ELR (cell line): ENCODE data around the gene PHF2.
"Not testable (repeated sequence)": the region's sequence is repeated elsewhere in the genome, so short reads cannot be mapped to it uniquely, and the experiment has no call there.

Experiments used
- DNase-seq: peaks from one replicate; pipeline ENCODE4 v3.0.0-alpha.2; 2015; ENCODE audit warnings: low read depth

Gene PHF2

DNA sequence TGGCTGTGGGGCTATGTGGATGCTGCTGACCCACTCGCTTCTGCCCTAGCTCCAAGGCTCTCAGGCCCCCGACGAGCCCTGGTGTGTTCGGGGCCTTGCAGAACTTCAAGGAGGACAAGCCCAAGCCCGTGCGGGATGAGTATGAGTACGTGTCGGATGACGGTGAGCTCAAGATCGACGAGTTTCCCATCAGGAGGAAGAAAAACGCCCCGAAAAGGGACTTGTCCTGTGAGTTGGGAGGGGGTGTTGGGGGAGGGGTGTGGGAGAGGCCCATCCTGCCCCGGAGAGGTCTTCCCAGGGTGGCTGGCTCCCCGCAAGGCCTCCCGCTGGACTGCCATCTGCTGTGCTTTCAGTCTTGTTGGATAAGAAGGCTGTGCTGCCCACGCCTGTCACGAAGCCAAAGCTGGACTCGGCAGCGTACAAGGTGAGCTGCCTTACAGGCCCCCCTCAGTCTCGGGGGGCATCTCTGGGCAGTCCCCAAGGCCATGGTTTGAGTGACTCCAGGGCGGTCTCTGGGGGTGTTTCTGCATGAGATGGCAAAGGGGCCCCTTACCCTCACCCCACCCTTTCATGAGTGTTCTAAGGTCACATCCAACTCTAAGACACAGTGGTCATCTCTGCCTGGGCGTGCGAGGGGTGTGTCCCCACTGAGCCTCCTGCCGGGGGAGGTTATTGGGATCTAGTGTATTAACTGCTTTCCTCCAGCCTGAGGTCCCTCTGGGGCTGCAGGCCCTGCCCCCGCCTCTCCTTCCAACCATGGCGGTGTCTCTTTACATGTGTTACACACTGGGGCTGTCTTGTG, 89.5 kb downstream of the PHF2 start:
- DNase-seq = no peak

DNA sequence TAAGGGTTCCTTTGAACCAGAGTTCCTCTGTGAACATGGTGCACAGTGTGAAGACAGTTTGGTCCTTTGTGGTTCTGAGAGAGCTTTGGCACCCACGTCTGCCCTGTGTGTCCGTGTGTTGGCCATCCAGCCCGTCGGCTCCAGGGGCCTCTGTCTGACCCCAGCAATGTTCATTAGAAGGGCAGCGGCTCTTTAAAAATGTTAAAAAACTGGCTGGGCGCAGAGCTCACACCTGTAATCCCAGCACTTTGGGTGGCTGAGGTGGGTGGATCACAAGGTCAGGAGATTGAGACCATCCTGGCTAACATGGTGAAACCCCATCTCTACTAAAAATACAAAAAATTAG, 90.0 kb downstream of the PHF2 start:
- not testable (repeated sequence) for DNase-seq

DNA sequence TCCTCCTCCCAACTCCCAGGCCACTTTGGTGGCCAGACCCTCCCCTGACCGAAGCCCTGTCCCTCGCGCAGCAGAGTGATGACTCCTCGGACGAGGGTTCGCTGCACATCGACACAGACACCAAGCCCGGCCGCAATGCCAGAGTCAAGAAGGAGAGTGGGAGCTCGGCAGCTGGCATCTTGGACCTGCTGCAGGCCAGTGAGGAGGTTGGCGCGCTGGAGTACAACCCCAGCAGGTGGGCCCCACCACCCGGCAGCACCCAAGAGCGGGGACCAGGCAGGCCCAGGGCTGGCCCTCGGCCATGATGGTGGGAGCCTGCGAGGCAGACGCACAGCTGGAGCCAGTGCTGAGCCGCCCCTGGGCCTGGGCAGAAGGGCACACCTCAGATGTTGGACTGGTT, 90.6 kb downstream of the PHF2 start:
- DNase-seq = no peak

DNA sequence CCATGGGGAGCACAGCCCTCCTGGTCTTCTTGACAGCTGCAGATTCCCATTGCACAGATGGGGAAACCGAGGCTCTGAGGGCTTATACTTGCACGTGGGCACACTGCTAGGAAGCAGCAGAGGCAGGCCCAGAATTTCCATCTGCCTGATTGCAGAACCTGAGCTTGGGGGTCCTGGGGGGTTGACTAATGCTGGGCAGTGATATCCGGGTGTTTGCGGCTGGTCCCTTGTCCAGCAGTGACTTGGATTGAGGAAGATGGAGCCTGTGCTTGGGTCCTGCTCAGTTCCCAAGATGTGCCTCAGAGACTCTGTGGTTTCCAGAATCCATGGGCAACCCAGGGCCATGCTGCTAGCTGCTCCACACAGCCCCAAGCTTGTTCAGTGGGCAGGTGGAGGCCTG, 91.2 kb downstream of the PHF2 start:
- DNase-seq = no peak

DNA sequence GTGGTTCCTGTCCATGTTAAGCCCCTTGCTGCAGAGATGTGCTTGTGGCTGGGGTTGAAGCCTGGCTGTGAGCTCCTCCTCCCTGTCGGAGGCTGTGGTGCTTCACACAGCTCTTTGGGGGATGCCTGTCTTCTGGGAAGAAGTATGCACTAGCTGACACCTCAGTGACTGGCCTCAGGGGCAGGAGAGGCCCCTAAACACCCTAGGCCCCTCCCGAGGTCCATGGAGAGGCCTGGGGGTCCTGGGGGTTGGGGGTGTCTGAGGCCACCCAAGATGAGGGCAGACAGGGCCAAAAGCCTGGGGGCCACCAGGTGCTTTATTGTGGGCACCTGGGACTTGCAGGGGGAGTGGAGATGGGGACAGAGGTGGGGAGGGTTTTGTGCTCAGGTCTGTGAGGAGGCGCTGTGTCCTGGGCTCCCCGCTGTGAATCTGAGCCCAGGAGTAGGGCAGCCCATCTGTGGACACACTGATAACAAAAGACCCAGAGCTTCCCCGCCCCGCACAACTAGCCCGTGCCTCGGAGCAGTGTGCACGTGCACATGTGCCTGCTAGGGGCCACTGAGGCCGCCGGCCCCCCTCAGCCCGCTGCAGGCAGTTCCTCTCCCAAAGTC, 92.0 kb downstream of the PHF2 start:
- DNase-seq = no peak

DNA sequence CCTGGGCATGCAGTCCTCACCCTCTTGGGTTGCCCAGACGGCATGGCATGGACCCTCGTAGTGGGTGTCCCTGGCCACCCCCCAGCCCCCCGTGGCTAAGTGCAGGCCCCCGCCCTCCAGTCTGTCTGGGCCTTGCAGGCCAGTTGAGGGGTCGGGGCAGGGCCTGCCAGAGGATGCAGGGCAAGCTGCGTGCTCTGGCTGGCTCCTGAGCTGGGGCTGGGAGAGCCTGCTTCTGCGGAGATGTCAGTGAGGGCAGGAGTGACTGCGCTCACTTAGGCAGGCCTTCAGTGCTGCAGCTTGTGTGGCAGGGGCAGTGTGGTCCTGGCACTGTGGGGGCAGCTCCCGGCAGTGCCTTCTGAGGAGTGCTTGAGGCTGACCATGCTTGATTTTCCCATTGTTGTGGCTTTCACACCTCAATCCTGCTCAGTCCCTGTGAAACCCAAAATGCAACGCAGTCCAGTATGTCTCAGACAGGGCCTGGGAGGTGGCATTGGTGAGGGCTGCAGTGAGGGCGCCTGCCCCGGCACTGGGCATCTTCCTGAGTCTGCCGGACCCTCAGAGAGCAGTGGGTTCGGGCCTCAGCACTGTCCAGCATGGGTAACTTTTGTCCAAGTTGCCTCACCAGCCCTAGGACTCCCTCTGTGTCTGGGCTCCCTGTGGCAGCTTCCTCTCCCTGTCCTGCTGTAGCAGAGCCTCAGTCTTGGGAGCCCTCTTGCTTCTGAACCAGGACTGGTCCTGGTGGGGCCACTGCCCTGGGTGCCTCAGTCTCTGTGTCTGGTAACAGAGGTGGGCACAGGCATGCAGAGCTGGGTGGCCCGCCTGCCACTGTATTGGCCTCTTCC, 93.0 kb downstream of the PHF2 start:
- no peak for DNase-seq

DNA sequence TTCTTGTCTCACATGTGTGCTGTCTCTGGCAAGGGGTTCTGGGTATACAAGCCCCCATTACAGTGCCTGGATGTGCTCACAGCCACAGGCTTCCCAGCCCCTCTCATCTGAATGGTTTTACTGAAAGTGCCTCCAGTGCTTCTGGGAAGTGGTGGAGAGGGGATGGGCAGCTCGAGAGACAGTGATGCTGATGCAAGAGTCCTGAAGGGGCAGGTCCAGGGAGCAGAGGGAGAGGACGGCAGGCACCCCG, 93.5 kb downstream of the PHF2 start:
- peak; percentile 11 for DNase-seq

DNA sequence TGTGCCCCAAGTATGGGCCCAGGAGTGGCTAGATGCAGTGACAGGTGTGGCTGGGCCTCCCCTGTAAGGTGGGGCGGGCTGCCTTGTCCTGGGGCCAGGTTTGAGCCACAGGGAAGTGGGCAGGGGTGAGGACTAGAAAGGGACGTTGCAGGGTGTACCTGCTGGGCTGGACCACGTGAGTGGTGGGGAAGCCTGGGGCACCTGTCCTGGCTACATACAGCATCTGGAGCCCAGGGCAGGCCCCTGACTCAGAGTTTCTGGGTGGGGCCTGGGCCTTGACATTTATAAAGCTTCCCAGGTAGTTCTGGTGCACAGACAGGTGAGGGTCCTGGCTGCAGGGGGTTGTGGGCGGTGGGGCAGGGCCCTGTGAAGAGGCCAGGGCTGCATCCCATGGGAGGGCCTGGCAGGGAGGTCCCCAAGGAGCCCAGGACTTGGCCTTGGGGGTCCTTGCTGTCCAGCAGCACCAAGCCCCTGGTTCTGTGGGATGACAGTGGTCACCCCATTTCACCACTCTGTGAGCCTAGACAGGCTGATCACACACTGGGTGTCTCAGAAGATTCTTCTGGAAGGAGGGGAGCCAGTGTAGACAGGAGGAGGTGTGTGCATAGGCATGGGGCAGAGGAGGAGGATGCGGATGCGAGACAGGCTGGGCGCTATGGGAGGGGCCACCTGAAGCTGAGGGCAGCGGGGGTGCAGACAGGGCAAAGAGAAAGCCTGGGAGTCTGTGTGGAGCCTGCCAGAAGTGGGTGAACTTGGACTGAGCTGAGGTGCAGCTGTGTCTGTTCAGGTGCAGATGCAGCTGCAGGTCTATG, 94.0 kb downstream of the PHF2 start:
- DNase-seq = peak; percentile 64

DNA sequence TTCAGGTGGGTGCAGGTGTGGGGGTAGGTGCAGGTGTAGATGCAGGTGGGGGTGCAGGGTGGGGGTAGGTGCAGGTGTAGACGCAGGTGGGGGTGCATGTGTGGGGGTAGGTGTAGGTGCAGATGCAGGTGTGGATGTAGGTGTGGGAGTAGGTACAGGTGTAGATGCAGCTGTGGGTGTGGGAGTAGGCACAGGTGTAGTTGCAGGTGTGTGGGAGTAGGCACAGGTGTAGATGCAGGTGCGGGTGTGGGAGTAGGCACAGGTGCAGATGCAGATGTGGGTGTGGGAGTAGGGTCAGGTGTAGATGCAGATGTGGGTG, 94.6 kb downstream of the PHF2 start:
- DNase-seq = no peak

DNA sequence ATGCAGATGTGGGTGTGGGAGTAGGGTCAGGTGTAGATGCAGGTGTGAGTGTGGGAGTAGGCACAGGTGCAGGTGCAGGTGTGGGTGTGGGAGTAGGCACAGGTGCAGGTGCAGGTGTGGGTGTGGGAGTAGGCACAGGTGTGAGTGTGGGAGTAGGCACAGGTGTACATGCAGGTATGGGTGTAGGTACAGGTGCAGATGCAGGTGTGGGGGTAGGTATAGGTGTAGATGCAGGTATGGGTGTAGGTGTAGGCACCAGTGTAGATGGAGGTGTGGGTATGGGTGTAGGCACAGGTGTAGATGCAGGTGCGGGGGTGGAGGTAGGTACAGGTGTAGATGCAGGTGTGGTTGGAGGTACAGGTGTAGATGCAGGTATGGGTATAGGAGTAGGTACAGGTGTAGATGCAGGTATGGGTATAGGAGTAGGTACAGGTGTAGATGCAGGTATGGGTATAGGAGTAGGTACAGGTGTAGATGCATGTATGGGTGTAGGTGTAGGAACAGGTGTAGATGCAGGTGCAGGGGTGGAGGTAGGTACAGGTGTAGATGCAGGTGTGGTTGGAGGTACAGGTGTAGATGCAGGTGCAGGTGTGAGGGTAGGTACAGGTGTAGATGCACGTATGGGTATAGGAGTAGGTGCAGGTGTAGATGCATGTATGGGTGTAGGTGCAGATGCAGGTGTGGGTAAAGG, 96.1 kb downstream of the PHF2 start:
- not testable (repeated sequence) for DNase-seq

DNA sequence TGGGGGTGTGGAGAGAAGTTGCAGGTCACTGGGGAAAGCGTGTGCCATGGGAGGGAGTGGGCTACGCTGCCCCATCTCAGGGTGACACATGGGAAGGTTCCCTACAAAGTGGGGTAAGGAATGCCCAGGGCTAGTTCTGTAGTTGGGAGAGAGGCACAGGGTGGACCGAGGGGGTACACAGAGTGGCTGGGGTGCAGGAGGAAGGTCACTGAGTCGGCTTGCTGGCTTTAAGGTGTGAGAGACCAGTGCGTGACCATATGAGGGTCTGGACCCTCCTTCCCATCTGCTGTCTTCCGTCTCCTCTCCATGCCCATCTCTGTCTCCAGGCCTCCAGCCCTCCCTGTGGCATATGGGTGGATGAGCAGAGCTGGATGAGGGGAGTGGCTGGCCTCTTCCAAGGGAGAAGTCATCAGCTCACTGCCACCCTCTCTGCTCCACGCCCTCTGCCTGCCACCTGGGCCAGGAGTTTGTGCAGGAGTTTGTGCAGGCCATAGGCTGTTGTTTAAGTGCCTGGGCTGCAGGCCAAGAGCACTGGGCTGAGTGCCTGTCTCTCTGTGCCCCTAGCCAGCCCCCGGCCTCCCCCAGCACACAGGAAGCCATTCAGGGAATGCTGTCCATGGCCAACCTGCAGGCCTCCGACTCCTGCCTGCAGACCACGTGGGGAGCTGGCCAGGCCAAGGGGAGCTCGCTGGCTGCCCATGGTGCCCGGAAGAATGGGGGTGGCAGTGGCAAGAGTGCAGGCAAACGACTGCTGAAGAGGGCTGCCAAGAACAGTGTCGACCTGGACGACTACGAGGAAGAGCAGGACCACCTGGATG, 96.8 kb downstream of the PHF2 start:
- DNase-seq = peak; percentile 26

DNA sequence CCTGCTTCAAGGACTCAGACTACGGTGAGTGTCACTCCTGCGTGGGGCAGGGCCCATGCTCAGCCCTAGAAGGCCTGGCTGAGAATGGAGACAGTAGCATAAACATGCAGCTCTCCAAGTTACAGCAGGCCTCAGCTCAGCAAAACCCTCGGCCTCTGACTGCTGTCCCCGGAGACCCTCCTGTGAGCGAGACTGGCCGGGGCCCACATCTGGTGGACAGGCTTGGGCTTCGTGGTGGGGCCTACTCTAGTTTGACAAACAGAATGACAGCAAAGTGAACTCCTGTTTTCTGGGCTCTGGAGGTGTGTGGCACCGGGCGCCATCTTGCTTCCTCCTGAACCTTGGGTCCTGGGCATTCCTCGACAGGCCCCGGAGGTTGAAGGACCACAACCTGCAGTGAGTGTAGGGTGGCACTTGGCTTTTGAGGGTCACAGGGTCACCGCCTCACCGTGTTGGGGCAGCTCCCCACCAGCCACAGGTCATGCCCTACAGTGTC, 97.5 kb downstream of the PHF2 start:
- DNase-seq = no peak

DNA sequence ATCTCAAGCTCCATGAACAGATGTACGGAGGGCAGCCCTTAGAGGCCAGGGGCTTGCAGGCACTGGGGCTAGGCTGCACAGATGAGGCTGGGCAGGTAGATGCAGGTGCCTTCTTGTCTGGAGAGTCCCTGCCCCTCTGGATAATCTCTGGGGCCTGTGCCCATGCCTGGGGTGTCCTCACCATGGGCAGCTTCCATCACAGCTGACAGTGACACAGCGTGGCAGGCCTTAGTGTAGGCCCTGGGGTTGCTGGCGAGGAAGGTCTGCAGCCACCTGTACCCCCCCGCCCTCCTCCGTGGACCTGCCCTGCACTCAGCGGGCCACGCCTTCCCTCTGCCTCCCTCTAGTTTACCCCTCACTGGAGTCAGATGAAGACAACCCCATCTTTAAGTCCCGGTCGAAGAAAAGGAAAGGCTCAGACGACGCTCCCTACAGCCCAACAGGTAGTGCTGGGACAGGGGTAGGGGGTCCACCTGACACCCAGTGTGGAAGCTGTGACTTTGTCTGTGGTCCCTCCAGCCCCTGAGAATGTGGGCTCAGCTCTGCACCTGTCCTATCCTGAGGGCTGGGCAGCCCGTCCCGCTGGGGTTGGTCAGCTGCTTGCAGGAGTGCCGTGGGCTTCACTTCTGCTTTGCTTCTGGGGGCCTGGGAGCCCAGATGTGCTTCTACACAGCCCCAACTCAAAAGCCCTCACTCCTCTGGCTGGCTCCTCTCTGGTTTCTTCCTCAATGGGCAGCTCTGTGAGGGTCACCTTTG, 98.4 kb downstream of the PHF2 start:
- no peak for DNase-seq

DNA sequence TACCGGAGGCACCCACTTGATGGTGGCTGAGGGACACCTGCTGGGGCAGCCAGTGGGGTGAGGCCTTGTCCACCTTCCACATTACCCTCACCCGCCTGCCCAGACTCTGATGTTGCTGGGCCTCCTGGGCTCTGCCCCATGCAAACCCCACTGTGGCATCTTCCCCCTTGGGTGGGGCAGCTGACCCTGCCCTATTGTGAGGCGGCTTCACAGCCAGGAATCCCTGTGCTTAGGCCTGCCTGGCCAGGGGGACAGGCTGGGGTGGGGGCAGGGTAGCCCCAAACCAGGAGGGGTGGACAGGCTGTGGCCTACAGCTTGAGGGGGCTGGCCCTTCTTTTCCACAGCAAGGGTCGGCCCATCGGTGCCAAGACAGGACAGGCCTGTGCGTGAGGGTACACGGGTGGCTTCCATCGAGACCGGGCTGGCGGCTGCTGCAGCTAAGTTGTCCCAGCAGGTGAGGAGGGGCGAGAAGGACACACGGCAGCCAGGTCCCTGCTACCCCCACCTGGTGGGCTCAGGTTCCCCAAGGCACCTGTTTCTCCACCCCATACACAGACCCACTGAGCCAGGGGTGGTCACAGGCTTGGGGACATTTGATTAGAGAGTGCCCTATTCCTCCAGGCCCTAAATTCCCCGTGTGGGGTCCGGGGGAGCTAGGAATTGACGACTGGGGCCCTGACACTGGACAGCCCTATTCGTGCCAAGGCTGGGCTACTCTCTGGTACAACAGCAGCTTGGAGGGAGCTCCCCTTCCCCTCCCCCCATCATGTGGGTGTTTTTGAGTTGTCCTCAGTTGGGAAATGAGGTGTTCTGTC, 99.2 kb downstream of the PHF2 start:
- no peak for DNase-seq

DNA sequence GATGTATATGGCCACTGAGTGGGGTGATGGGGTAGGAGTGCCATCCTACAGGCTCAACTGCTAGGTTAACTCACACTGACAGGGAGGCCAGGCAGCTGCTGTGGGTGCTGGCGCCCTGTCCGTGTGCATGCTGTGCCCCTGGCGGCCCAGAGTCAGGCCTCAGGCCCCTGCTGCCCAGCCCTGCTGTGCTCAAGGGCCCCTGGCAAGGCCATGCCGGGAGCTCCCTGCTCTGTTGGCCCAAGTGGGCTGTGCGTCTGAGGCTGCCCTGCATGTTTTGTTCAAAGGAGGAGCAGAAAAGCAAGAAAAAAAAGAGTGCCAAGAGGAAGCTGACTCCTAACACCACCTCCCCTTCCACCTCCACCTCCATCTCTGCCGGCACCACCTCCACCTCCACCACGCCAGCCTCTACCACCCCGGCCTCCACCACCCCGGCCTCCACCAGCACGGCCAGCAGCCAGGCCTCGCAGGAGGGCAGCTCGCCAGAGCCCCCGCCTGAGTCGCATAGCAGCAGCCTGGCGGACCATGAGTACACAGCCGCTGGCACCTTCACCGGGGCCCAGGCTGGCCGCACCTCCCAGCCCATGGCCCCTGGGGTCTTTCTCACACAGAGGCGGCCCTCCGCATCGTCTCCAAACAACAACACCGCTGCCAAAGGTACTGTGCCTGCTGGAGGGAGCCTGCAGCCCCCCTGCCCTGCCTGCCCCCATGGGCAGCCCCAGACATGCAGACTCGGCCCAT, 100.1 kb downstream of the PHF2 start:
- DNase-seq = no peak

DNA sequence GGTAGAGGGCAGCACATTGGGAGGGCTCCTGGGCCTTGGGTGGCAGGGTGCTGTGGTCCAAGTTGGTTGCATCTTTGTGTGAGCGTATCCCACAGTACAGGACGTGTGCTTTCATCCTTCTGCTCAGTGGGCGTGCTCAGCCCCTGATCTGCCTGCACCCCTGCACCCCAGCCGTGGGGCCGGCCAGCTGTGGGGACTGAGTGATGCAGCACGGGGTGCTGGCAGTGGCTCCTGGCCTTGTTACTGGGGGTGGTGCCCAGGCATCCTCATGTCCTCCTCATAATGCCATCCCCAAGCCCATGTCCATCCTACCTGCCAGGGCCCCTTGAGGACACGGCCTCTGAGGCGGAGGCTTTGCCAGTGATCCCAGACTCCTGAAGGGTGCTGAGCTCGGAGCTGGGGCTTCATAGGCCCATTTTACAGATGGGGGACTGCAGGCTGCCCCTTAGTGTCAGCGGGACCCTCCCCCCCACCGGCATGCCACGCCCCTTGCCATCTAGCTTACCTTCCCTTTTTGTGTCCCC, 100.7 kb downstream of the PHF2 start:
- no peak for DNase-seq

DNA sequence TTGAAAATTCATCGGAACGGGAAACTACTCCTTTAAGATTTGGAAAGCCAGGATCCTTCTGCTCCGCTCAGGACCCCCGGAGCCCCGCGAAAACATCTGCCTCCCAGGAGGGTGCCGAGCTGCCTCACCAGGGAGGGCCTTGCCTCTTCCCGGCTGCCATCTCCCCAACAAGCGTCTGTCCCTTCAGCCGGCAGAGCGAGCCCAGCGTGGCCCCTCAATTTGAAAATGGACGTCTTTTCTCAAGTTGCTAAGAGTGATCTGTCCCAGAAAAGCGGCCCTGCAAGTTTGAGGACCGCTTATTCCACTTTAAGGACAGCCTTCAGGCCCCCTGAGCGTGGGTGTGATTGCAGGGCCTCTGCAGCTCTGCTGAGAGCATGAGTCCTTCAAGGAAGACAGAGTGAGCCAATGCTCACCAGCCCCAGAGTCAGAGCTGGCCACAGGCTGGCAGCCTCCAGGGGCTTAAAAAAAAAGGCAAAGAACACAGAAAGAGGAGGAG, 101.3 kb downstream of the PHF2 start:
- DNase-seq = no peak
